Smooth muscle cell (in vitro differentiated cells): Measurements from ENCODE around the gene TANC2. TPM values are rescaled to one million over a fixed set of nuclear protein-coding genes. Genes with fewer than 3 reads are reported as not detected.

Experiments used
- DNase-seq: peaks from one replicate; lab custom pipeline; 2025; ENCODE audit not compliant: unreplicated experiment; lab: John Stamatoyannopoulos, UW
- H2AFZ ChIP-seq: fragments of 200-600 bp; sonication (generic); 2 replicates; pipeline ENCODE4 v1.6.0; 2016; ENCODE audit warnings: antibody characterized with exemption, low read depth, mild to moderate bottlenecking
- H3F3A ChIP-seq: fragments of 200-600 bp; sonication (generic); 2 replicates; pipeline ENCODE4 v1.6.0; 2017; ENCODE audit warnings: antibody characterized with exemption, low read depth
- H3K27ac ChIP-seq: fragments of 200-600 bp; sonication (generic); 2 replicates; pipeline ENCODE4 v1.5.1; 2016; ENCODE audit warnings: low read depth, mild to moderate bottlenecking
- H3K27me3 ChIP-seq: fragments of 200-600 bp; sonication (generic); 2 replicates; pipeline ENCODE4 v1.6.1; 2016; ENCODE audit warnings: low read depth, mild to moderate bottlenecking
- H3K36me3 ChIP-seq: fragments of 200-600 bp; sonication (generic); 2 replicates; pipeline ENCODE4 v1.5.1; 2016; ENCODE audit warnings: low read depth
- H3K4me1 ChIP-seq: fragments of 200-600 bp; sonication (generic); 2 replicates; pipeline ENCODE4 v1.5.1; 2016; ENCODE audit warnings: low read depth
- H3K4me2 ChIP-seq: fragments of 200-600 bp; sonication (generic); 2 replicates; pipeline ENCODE4 v1.6.0; 2016; ENCODE audit warnings: mild to moderate bottlenecking
- H3K4me3 ChIP-seq: fragments of 200-600 bp; sonication (generic); 2 replicates; pipeline ENCODE4 v1.5.1; 2016; ENCODE audit warnings: mild to moderate bottlenecking
- H3K79me2 ChIP-seq: fragments of 200-600 bp; sonication (generic); 2 replicates; pipeline ENCODE4 v1.6.0; 2016; ENCODE audit warnings: low read depth, mild to moderate bottlenecking
- H3K9ac ChIP-seq: fragments of 200-600 bp; sonication (generic); 2 replicates; pipeline ENCODE4 v1.6.0; 2016; ENCODE audit warnings: low read depth
- H3K9me3 ChIP-seq: fragments of 200-600 bp; sonication (generic); replicated peaks from 2 replicates; pipeline ENCODE4 v1.5.1; 2016; ENCODE audit warnings: low read depth
- H4K20me1 ChIP-seq: fragments of 200-600 bp; sonication (generic); 2 replicates; pipeline ENCODE4 v1.6.0; 2016; ENCODE audit warnings: low read depth
- WGBS: methylation state at CpG from one replicate; pipeline ENCODE4 v1.1.7; 2016; ENCODE audit warnings: low lambda C conversion rate; 5-methylcytosine and 5-hydroxymethylcytosine counted together
- polyA plus RNA-seq: library from polyadenylated mRNA; unstranded; fragments of >200 nt; fragmentation: Nextera tagmentation; extraction: Ambion mirVana; gene quantifications from 2 replicates; pipeline ENCODE4 v1.2.1, GENCODE V29; 2016
- total RNA-seq: library from RNA; depleted of rRNA; stranded (reverse); fragments of >200 nt; gene quantifications from 2 replicates; pipeline ENCODE4 v1.2.3, GENCODE V29; 2014
- TF ChIP-seq, protein P1 (sequence below): fragments of 200-600 bp; sonication (generic); IDR thresholded peaks from 2 replicates; pipeline ENCODE4 v1.5.1; 2017; ENCODE audit warnings: borderline replicate concordance, mild to moderate bottlenecking, antibody characterized with exemption; ENCODE audit not compliant: insufficient read depth, poor library complexity, severe bottlenecking

Gene TANC2
- total and polyA plus RNA-seq, 2 experiments from 2014 or later, result 8.3 to 27.6 TPM

DNA sequence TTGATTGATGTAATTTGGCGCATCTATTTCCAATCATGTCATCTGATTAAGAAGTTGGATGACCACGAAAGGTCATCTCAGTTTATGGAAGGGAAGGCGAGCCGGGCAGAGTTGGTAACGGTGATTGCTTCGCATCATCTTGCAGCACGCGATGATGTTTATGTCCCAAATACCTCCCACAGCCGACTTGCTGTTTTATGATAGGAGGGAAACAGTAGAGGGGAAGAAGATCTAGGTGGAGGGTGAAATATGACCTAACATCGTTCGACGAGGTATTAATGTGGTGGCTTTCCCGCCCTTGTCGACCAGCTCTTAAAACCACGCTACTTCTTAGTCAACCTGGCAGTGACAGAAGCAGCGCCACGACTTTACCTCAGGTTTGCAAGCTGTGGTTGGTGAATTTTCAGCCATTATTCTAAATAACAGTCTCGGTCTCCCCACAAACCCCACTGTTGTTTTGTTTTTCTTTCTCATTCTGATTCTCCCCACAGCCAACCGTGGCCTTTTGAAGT lies 805 bp upstream of the TANC2 start:
- H3K36me3 ChIP-seq, result no peaks in the 10 kb centered on the region
- H4K20me1 ChIP-seq, result peaks cover 27% of the 10 kb centered on the region
- peak overlapping the region; percentile 62 for H3K4me3 ChIP-seq
- no peaks in the 10 kb centered on the region for H3K9me3 ChIP-seq
- peak overlapping the region; percentile 76 for H3K9ac ChIP-seq
- 67% methylated on average over 19 of the region's 19 CpGs for WGBS
- peaks cover 15% of the 10 kb centered on the region for H3K4me1 ChIP-seq
- H3K79me2 ChIP-seq, result peaks cover 35% of the 10 kb centered on the region
- H3K27me3 ChIP-seq, result no peaks in the 10 kb centered on the region
- peak overlapping the region; percentile 88 for H3K4me2 ChIP-seq
- peak overlapping the region; percentile 88 for H2AFZ ChIP-seq
- peaks cover 11% of the 10 kb centered on the region for H3F3A ChIP-seq
- H3K27ac ChIP-seq, result peak overlapping the region; percentile 72
- TF ChIP-seq, protein P1, sequence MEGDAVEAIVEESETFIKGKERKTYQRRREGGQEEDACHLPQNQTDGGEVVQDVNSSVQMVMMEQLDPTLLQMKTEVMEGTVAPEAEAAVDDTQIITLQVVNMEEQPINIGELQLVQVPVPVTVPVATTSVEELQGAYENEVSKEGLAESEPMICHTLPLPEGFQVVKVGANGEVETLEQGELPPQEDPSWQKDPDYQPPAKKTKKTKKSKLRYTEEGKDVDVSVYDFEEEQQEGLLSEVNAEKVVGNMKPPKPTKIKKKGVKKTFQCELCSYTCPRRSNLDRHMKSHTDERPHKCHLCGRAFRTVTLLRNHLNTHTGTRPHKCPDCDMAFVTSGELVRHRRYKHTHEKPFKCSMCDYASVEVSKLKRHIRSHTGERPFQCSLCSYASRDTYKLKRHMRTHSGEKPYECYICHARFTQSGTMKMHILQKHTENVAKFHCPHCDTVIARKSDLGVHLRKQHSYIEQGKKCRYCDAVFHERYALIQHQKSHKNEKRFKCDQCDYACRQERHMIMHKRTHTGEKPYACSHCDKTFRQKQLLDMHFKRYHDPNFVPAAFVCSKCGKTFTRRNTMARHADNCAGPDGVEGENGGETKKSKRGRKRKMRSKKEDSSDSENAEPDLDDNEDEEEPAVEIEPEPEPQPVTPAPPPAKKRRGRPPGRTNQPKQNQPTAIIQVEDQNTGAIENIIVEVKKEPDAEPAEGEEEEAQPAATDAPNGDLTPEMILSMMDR, result no peak
- no peak for DNase-seq

DNA sequence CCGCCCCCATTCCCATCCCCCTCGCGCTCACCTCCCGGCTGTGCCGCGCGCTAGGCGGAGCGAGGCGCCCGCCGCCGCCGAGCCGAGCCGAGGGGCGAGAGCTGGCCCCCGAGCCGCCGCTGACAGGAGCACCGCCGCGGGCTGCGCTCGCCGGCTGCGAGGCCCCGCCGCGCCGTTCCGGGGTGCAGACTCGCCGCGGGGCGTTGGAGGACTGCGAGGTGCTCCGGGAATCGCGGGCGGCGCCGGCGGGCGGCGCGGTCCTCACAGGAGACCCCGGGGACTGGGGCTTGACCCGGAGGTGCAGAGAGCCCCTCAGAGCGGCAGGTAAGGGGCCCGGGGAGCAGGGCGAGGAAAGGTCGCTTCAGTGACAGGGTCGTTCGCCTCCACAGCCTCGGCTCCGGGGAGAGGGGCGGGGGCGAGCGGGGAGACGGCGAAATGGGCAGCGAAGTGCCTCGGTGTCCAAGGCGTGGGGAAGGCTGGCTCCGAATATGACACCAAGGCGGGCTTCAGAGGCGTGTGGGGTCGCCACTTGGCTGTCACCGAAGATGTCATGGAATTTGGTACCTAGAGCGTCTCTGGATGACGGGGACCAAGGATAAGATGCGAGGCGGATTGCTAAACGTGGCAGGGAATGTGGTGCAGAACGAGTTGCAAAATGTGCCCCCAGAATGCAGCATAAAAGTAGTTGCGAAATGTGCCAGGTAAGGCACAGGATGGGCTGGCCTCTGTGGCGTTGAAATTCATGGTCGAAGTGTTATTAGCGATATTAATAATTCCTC lies 580 bp downstream of the TANC2 start:
- peak overlapping the region; percentile 52 for H3K27ac ChIP-seq
- H2AFZ ChIP-seq, result peak overlapping the region; percentile 0
- no peaks in the 10 kb centered on the region for H3K36me3 ChIP-seq
- WGBS, result under 1% methylated on average over 63 of the region's 80 CpGs
- H4K20me1 ChIP-seq, result peaks cover 41% of the 10 kb centered on the region
- peaks cover 11% of the 10 kb centered on the region for H3F3A ChIP-seq
- peaks cover 49% of the 10 kb centered on the region for H3K79me2 ChIP-seq
- H3K4me1 ChIP-seq, result peaks cover 15% of the 10 kb centered on the region
- H3K9me3 ChIP-seq, result no peaks in the 10 kb centered on the region
- H3K9ac ChIP-seq, result peak overlapping the region; percentile 79
- peak overlapping the region; percentile 91 for H3K4me2 ChIP-seq
- peak overlapping the region; percentile 75 for H3K4me3 ChIP-seq
- DNase-seq, result peak; percentile 30
- TF ChIP-seq, protein P1, result no peak
- H3K27me3 ChIP-seq, result no peaks in the 10 kb centered on the region

DNA sequence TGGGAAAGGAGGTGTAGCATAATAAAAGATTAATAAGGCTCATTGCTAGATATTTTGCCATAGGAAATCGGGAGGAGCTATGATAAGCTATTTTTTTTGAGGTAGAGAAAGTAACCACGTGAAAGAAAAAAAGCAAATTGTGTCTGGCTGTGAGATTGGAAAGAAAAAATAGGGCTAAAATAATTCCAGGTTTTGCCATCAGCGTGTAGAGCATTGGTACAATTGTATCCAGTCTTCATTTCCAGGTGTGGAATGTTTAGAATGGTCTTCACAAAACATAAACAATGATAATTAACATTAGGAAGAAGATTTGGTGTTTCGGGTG lies 1.1 kb downstream of the TANC2 start:
- Histone ChIP-seq H3K27ac (no peak overlapping the region), H3K9me3 (no peaks in the 10 kb centered on the region), H4K20me1 (peaks cover 43% of the 10 kb centered on the region), H3K4me2 (peak overlapping the region; percentile 91), H3F3A (peaks cover 11% of the 10 kb centered on the region), H3K9ac (peak overlapping the region; percentile 79), H2AFZ (peak overlapping the region; percentile 0), H3K79me2 (peaks cover 55% of the 10 kb centered on the region), H3K4me1 (peaks cover 15% of the 10 kb centered on the region), H3K36me3 (no peaks in the 10 kb centered on the region), H3K27me3 (no peaks in the 10 kb centered on the region), H3K4me3 (peak overlapping the region; percentile 75)
- no peak for DNase-seq
- TF ChIP-seq, protein P1, result no peak
- WGBS, result 14% methylated on average over 4 of the region's 4 CpGs
